Renal pelvis (tissue), 4 donors: ENCODE data around the gene MTERF2. TPM values are rescaled to one million over a fixed set of nuclear protein-coding genes. Genes with fewer than 3 reads are reported as not detected.
"Not testable (repeated sequence)": the region's sequence is repeated elsewhere in the genome, so short reads cannot be mapped to it uniquely, and the experiment has no call there.

Experiments
- DNase-seq: peaks from one replicate; pipeline ENCODE4 v3.0.0-alpha.2; 2013
- polyA plus RNA-seq, 3 donors: library from polyadenylated mRNA; unstranded; fragments of 120-200 nt; gene quantifications; one replicate each; pipeline ENCODE4 v1.2.1, GENCODE V29; 2013; ENCODE audit not compliant: insufficient read length in 3 of 3

The MTERF2 gene
- polyA plus RNA-seq, 3 donors = 29.6 to 37.2 (median 33.2) TPM

GRCh38 chr12:107007411-107007810 is 20.5 kb upstream of the MTERF2 start:
- DNase-seq = no peak

- not testable (repeated sequence) for DNase-seq
Observed at GRCh38 chr12:107002665-107003064, 15.7 kb upstream of the MTERF2 start.

DNA sequence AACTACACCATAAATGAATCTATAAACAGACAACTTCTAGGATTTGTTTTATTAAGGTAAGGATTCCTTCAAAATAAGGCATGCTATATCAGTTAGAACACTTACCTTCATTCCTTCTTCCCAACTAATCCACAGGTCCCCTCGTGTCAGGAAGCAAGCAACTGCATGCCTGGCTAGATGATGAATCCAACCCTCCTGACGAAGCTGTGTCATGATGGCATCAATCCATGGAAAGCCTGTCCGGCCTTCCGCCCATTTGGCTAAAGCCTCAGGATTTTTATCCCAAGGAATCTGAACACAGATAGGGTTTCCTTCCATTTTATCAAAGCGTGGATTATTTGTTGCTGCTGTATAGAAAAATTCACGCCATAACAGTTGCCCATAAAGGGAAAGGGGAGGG is 12.5 kb upstream of the MTERF2 start:
- DNase-seq = no peak

DNA sequence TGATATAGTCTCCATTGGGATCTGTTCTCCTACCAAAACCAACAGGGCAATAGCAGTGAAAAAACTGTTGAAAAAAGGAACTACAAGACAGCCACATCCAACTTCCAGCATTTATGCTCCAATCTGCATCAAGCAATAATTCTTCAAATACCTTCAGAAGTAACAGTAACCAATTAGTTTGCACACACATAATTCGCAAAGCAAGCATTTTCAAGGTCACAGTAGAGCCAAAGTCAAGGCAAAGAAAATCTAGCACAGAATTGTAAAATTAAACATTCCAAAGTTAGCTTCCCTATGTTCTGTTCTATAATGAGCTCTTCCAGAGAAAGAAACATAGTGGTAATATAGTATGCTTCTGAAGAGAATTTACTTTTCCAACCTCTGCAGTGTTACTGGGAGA is 11.0 kb upstream of the MTERF2 start:
- DNase-seq = no peak

DNA sequence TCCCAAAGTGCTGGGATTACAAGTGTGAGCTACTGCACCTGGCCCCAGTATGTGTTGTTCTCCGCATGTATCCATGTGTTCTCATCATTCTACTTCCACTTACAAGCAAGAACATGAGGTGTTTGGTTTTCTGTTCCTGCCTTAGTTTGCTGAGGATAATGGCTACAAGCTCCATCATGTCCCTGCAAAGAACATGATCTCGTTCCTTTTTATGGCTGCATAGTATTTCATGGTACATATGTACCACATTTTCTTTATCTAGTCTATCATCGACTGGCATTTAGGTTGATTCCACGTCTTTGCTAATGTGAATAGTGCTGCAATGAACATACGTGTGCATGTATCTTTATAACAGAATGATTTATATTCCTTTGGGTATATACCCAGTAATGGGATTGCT is 9.2 kb upstream of the MTERF2 start:
- DNase-seq = not testable (repeated sequence)

DNA sequence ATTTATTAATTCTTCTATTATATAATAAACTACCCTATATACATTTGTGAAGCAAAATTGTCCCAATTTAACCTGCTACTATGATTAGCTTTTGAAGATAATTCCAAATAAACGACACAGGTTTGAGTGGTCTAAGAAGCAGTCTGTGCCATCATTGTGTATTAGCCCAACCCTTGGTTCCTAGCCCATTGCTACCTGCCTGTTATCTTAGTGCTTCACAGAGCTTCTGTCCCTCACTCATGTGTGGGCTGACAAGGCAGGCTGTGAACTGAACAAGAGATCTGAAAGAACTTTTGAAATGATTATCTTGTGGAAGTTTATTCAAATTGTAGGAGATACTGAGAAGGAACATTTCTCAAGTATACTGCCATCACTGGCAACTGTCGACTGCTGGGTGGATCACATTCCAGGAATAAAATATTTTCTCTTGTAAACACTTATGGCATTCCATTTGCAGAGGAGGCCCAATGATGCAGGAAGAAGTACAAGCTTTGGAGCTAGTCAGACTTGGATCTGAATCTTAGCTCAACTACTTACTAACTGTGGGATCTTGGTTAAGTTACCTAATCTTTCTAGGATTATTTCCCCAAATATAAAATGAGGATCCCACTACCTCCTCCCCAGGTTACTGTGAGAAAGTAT is 7.8 kb upstream of the MTERF2 start:
- no peak for DNase-seq

- peak; percentile 4 for DNase-seq
Observed at GRCh38 chr12:106987846-106988245, 900 bp upstream of the MTERF2 start.

- no peak for DNase-seq
Observed at GRCh38 chr12:106986135-106986534, 811 bp downstream of the MTERF2 start.

DNA sequence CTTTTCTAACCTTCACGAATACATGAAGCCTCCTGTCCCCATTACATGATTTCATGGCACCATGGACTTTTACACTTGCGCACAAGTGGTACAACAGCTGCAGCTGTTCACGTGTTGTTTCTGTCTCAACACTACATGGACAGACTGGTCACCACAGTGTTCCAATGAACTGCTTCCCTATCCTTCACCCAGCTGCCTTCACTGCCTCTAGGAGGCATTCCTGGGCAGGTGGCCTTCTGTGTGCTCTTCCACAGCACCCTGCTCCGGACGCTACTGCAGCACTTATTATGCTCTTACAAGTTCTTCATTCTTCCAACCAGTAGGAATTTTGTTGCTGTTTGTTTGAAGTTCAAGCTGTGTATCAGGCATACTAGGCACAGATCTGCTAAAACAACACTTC is 1.5 kb downstream of the MTERF2 start:
- no peak for DNase-seq

GRCh38 chr12:106984588-106985137 is 2.3 kb downstream of the MTERF2 start:
- no peak for DNase-seq

- no peak for DNase-seq
Observed at GRCh38 chr12:106982229-106982628, 4.7 kb downstream of the MTERF2 start.

DNA sequence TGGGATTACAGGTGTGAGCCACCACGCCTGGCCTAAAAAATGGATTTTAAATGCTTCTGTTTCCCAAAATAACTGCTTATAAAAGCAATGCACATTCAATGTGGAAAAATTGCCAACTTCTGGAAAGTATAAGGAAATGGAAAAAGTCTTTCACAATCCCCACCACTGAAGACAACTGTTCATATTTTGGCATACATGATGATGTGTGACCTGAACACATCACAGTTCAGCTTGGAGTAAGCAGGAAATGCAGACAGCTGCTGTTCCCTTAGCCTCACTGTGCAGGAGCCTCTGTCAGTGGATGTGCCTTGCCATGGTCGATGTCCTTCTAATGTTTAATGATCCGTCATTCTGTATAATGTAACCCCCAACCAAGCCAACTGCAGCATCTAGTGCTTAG is 5.2 kb downstream of the MTERF2 start:
- no peak for DNase-seq

DNA sequence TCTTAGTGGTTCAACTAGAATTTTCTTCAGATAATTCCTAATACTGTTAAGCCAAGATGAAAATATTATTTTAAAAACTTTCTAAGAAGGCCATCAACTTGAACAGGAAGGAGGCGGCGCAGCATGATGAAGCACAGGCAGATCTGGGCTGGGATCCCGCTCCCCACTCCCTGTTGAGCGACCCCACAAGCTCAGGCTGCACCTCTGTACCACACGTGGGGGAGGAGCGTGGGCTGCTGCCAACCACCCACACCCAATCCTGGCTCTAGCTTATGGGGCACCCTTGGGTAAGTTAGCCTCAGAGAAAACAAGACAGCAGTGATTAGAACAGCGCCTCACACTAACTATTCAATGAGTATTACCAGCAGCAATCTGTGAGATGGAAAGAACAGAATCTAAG is 6.0 kb downstream of the MTERF2 start:
- DNase-seq = no peak

- no peak for DNase-seq
Observed at GRCh38 chr12:106978035-106978800, 8.7 kb downstream of the MTERF2 start.

GRCh38 chr12:106976668-106977067 is 10.3 kb downstream of the MTERF2 start:
- DNase-seq = no peak

DNA sequence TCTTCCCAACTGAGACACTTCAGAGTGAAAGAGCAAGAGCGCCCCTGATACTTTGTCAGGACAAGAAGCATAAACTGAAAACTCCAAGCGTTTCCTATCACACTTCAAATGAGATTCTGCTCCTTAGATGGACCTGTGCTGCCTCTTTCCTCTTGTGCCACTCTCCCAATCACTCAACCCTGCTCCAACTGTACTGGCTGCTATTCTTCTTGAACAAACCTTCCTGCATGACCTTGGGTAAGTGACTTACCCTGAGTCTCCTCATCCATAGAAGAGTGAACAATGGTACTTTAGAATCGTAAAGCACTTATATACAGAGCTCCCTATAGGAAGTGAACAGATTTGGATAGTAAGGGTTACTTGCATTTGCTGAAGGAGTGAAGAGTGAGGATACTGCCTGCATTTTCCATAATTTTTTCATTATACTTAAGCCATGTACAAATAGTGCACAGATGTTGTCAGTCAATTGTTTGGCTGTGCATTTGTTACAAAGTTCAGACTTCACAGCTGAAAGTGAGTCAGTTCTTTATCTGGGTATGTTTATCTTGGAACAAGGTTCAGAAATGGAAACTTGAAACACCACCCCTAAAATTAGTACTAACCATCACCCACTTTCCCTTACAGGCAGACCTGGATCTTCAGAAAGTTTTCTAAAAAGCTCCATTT is 10.8 kb downstream of the MTERF2 start:
- no peak for DNase-seq

DNA sequence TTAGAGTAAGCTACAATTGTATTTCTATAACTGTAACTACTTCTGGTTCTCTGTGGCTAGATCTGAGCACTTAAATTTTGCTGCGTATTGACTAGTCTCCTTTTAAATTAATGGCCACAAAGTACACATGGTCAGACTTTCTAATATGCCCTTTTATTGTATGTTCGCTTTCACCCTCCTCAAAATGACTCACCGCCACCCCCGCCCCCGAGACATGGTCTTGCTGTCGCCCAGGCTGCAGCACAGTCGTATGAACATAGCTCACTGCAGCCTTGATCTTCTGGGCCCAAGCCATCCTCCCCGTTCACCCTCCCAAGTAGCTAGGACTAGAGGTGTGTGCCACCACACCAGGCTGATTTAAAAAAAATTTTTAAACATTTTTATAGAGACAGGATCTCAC is 11.8 kb downstream of the MTERF2 start:
- no peak for DNase-seq

DNA sequence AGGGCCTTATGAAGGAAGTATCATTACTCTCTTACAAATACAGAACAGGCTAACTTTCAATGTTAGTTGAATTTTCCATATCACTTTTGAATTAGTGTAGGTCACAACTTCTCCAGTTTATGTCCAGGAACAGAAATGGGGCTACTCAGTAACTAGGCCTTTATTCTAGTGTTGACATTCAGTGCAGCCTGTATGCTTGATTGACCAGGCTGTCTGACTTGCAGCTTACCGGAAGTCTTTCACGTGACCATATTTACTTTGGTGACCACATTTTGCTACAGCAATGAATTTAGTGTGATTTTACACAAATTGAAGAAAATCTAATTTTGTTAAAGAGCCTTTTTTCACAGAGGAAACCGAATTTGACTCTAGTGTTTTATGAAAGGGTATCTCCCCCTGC is 12.4 kb downstream of the MTERF2 start:
- DNase-seq = no peak

- no peak for DNase-seq
Observed at GRCh38 chr12:106973545-106973944, 13.4 kb downstream of the MTERF2 start.

GRCh38 chr12:106971065-106971464 is 15.9 kb downstream of the MTERF2 start:
- no peak for DNase-seq

DNA sequence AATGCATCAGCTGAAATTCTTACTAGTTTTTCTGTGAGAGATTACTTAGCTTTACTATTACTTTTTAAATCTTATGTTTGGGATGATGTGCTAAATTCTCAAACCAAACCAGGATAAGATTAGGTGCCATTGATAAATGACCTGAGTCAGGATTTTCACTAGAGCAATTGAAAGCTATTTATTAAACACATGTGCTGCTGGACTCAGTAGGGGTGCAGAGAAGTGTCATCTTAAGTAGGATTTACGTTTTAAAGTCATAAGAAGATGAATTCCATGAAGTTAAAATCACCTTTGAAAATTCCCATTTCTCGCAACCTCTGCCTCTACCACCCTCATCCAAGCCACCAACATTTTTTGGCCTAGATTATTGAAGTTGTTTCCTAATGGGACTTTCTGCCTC is 22.4 kb downstream of the MTERF2 start:
- no peak for DNase-seq

DNA sequence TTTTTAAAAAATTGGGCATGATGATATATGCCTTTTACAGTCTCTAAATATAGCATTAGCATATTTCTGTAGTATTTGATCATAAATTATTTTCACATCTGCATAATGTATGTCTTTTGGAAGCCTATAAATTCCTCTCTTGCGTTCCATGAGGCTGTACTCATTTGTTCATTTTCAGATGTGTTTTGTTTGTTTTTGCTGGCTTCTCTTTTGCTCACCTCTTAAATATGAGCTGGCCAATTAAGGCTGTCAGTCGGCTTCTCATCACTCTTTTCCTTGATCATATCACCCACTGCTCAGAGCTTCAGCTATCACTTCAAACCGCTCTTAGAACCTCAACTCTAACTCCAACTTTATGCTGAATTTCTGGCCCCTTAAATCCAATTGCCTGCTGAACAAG is 24.7 kb downstream of the MTERF2 start:
- no peak for DNase-seq

DNA sequence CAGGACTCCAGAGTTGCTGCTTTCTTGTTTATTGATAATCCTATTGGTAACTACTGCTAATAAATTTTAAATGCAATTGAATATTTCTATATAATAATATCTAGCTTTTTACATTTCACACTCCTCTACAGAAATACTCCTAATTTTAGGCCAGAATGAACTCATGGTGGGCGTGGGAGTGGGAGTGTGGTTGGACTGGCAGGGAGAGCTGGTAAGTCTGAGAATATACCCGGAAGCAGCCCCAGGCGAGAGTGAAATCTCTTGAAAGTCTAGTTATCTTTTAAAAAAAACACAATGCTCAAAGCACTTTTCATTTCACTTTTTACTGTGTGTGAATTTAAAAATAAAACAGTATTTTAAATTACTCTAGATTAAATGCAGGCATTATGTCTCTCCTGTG is 26.5 kb downstream of the MTERF2 start:
- no peak for DNase-seq
